Parathyroid adenoma (tissue), 2 donors: ENCODE results near the gene GPT2.

Experiments
- H2AFZ ChIP-seq: fragments of 300-600 bp; sonication (generic); one replicate; pipeline ENCODE4 v1.7.0; 2017; ENCODE audit warnings: antibody characterized with exemption, mild to moderate bottlenecking
- H3K27ac ChIP-seq: fragments of 300-600 bp; sonication (generic); one replicate; pipeline ENCODE4 v1.7.0; 2017
- H3K27me3 ChIP-seq: fragments of 300-600 bp; sonication (generic); one replicate; pipeline ENCODE4 v1.7.0; 2017; ENCODE audit warnings: low read length; ENCODE audit not compliant: control insufficient read depth, insufficient read depth
- H3K36me3 ChIP-seq: fragments of 300-600 bp; sonication (generic); one replicate; pipeline ENCODE4 v1.7.0; 2017; ENCODE audit warnings: low read length; ENCODE audit not compliant: control insufficient read depth, insufficient read depth
- H3K4me1 ChIP-seq: fragments of 300-600 bp; sonication (generic); one replicate; pipeline ENCODE4 v1.7.0; 2017; ENCODE audit warnings: control low read depth
- H3K4me2 ChIP-seq: fragments of 300-600 bp; sonication (generic); one replicate; pipeline ENCODE4 v1.7.0; 2017; ENCODE audit warnings: low read length
- H3K4me3 ChIP-seq: fragments of 300-600 bp; sonication (generic); one replicate; pipeline ENCODE4 v1.7.0; 2017; ENCODE audit warnings: low read depth, low read length
- H3K79me2 ChIP-seq: fragments of 300-600 bp; sonication (generic); one replicate; pipeline ENCODE4 v1.7.0; 2017; ENCODE audit warnings: control low read depth
- H3K9ac ChIP-seq: fragments of 300-600 bp; sonication (generic); one replicate; pipeline ENCODE4 v1.7.0; 2017; ENCODE audit warnings: mild to moderate bottlenecking
- H3K9me3 ChIP-seq: fragments of 300-600 bp; sonication (generic); one replicate; pipeline ENCODE4 v1.7.0; 2017; ENCODE audit warnings: low read length; ENCODE audit not compliant: control insufficient read depth
- TF ChIP-seq, protein P1 (sequence below): fragments of 300-600 bp; sonication (generic); IDR thresholded peaks from one replicate; pipeline ENCODE4 v1.7.0; 2017; ENCODE audit warnings: antibody characterized with exemption, mild to moderate bottlenecking
- donor health status: primary hyperparathyroidism.

The GPT2 gene

DNA sequence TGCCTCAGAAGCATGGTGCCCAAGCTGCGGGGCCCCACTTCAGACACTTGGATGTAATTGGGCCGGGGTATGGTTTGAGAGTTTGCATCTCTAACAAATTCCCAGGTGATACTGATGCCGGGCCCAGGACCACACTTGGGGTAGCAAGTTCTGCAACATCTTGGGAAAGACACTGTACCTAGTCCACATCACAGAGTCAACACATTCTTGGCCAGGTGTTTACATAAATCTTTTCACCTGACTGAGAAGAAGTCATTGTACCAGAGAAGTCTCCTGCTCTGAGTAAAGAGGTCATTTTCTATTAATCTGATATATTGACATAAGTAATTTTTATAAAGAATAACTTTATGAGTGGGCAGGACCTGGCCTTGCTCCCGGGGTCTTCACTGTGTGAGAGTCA, 27.5 kb downstream of the GPT2 start:
- Histone ChIP-seq H3K4me3 (no peak overlapping the region), H3K4me1 (no peaks in the 10 kb centered on the region), H3K4me2 (no peak overlapping the region), H3K27me3 (no peaks in the 10 kb centered on the region), H3K27ac (no peak overlapping the region), H3K9ac (no peak overlapping the region), H3K36me3 (no peaks in the 10 kb centered on the region), H3K9me3 (no peaks in the 10 kb centered on the region), H3K79me2 (no peaks in the 10 kb centered on the region), H2AFZ (no peak overlapping the region)
- TF ChIP-seq, protein P1, sequence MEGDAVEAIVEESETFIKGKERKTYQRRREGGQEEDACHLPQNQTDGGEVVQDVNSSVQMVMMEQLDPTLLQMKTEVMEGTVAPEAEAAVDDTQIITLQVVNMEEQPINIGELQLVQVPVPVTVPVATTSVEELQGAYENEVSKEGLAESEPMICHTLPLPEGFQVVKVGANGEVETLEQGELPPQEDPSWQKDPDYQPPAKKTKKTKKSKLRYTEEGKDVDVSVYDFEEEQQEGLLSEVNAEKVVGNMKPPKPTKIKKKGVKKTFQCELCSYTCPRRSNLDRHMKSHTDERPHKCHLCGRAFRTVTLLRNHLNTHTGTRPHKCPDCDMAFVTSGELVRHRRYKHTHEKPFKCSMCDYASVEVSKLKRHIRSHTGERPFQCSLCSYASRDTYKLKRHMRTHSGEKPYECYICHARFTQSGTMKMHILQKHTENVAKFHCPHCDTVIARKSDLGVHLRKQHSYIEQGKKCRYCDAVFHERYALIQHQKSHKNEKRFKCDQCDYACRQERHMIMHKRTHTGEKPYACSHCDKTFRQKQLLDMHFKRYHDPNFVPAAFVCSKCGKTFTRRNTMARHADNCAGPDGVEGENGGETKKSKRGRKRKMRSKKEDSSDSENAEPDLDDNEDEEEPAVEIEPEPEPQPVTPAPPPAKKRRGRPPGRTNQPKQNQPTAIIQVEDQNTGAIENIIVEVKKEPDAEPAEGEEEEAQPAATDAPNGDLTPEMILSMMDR, result no peak

- no peak overlapping the region for H3K4me2 ChIP-seq
- H3K4me1 ChIP-seq, result no peaks in the 10 kb centered on the region
- no peaks in the 10 kb centered on the region for H3K9me3 ChIP-seq
- H2AFZ ChIP-seq, result no peak overlapping the region
- H3K4me3 ChIP-seq, result no peak overlapping the region
- H3K27me3 ChIP-seq, result no peaks in the 10 kb centered on the region
- no peak overlapping the region for H3K27ac ChIP-seq
- no peaks in the 10 kb centered on the region for H3K36me3 ChIP-seq
- H3K9ac ChIP-seq, result no peak overlapping the region
- TF ChIP-seq, protein P1, result no peak
- no peaks in the 10 kb centered on the region for H3K79me2 ChIP-seq
Measured at GRCh38 chr16:46914556-46915201, 30.5 kb downstream of the GPT2 start.

DNA sequence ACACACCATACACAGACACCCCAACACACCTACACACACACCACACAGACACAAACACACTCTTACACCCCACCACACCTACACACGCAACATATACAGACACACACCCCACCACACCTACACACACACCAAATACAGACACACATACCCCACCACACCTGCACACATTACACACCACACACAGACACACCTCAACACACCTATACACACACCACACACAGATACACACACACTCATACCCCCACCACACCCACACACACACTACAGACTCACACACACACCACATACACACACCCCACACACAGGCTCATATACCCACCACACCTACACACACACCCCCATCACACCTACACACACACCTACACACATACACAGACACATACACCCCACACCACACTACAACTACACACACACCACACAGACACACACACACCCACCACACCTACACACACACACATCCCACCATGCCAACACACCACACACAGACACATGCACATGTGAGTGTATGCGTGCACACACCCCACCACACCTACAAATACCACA, 31.4 kb downstream of the GPT2 start:
- Histone ChIP-seq H3K9me3 (no peaks in the 10 kb centered on the region), H2AFZ (no peak overlapping the region), H3K27me3 (no peaks in the 10 kb centered on the region), H3K4me1 (peaks cover 7% of the 10 kb centered on the region), H3K9ac (no peak overlapping the region), H3K79me2 (no peaks in the 10 kb centered on the region), H3K4me2 (no peak overlapping the region), H3K36me3 (no peaks in the 10 kb centered on the region), H3K4me3 (no peak overlapping the region), H3K27ac (no peak overlapping the region)
- TF ChIP-seq, protein P1, result no peak

GRCh38 chr16:46916980-46917379, 32.8 kb downstream of the GPT2 start:
- H3K27ac ChIP-seq, result no peak overlapping the region

More at GRCh38 chr16:46916980-46917379, 32.8 kb downstream of the GPT2 start:
- no peak overlapping the region for H3K9ac ChIP-seq
- H3K36me3 ChIP-seq, result no peaks in the 10 kb centered on the region
- no peaks in the 10 kb centered on the region for H3K27me3 ChIP-seq
- H3K4me3 ChIP-seq, result no peak overlapping the region
- no peaks in the 10 kb centered on the region for H3K79me2 ChIP-seq
- H3K4me2 ChIP-seq, result no peak overlapping the region
- H3K9me3 ChIP-seq, result no peaks in the 10 kb centered on the region
- TF ChIP-seq, protein P1, result no peak
- no peak overlapping the region for H2AFZ ChIP-seq
- H3K4me1 ChIP-seq, result peaks cover 17% of the 10 kb centered on the region
